Endothelial cell (in vitro differentiated cells): ENCODE data around the gene PIGU. TPM values are rescaled to one million over a fixed set of nuclear protein-coding genes. Genes with fewer than 3 reads are reported as not detected.

Experiments
- DNase-seq: peaks from one replicate; pipeline ENCODE4 v3.0.0; 2021; ENCODE audit warnings: low spot score
- H3K27ac Mint-ChIP-seq: one replicate; pipeline ENCODE4 v1.8.0; 2021; ENCODE audit warnings: mixed read lengths, inconsistent platforms; ENCODE audit not compliant: unreplicated experiment
- H3K27me3 Mint-ChIP-seq: one replicate; pipeline ENCODE4 v1.8.0; 2021; ENCODE audit warnings: mild to moderate bottlenecking, moderate library complexity, mixed read lengths, inconsistent platforms; ENCODE audit not compliant: unreplicated experiment
- H3K36me3 Mint-ChIP-seq: one replicate; pipeline ENCODE4 v1.8.0; 2021; ENCODE audit warnings: mild to moderate bottlenecking, low read depth, mixed read lengths, inconsistent platforms; ENCODE audit not compliant: unreplicated experiment
- H3K4me1 Mint-ChIP-seq: one replicate; pipeline ENCODE4 v1.8.0; 2021; ENCODE audit warnings: mild to moderate bottlenecking, mixed read lengths, inconsistent platforms; ENCODE audit not compliant: unreplicated experiment
- H3K4me3 Mint-ChIP-seq: one replicate; pipeline ENCODE4 v1.8.0; 2021; ENCODE audit warnings: mild to moderate bottlenecking, mixed read lengths, inconsistent platforms; ENCODE audit not compliant: unreplicated experiment
- H3K9me3 Mint-ChIP-seq: one replicate; pipeline ENCODE4 v1.8.0; 2021; ENCODE audit warnings: mixed read lengths, inconsistent platforms; ENCODE audit not compliant: unreplicated experiment
- CTCF ChIP-seq: fragments of 200-600 bp; sonication (generic); IDR thresholded peaks from one replicate; pipeline ENCODE4 v1.5.0; 2021; ENCODE audit warnings: antibody characterized with exemption; ENCODE audit not compliant: unreplicated experiment
- total RNA-seq: library from RNA; stranded (reverse); fragmentation: NEBNext Ultra II Directional; extraction: Animal tissue kit (Norgen Biotek cat#: 25700); gene quantifications from one replicate; pipeline ENCODE4 v1.2.1, GENCODE V29; 2021; ENCODE audit not compliant: unreplicated experiment

Gene PIGU
- total RNA-seq, 1 donor from 2014 or later: 16.5 TPM

- peaks cover under 1% of the 10 kb centered on the region for H3K4me1 Mint-ChIP-seq
- no peaks in the 10 kb centered on the region for H3K9me3 Mint-ChIP-seq
- peak overlapping the region; percentile 50 for H3K4me3 Mint-ChIP-seq
- TF ChIP-seq CTCF: no peak
- H3K27me3 Mint-ChIP-seq: peaks cover 2% of the 10 kb centered on the region
- DNase-seq: no peak
- H3K27ac Mint-ChIP-seq: peak overlapping the region; percentile 42
- H3K36me3 Mint-ChIP-seq: peaks cover 37% of the 10 kb centered on the region
These were observed 141.5 kb downstream of the PIGU start for GRCh38 chr20:34535301-34535840.

GRCh38 chr20:34534391-34535165 lies 142.3 kb downstream of the PIGU start:
- H3K27me3 Mint-ChIP-seq: peaks cover 2% of the 10 kb centered on the region
- peaks cover 40% of the 10 kb centered on the region for H3K36me3 Mint-ChIP-seq
- no peak overlapping the region for H3K27ac Mint-ChIP-seq
- DNase-seq: no peak
- H3K4me1 Mint-ChIP-seq: no peaks in the 10 kb centered on the region
- peak overlapping the region; percentile 68 for H3K4me3 Mint-ChIP-seq
- TF ChIP-seq CTCF: no peak
- H3K9me3 Mint-ChIP-seq: no peaks in the 10 kb centered on the region

- H3K4me1 Mint-ChIP-seq: no peaks in the 10 kb centered on the region
- H3K9me3 Mint-ChIP-seq: no peaks in the 10 kb centered on the region
- H3K36me3 Mint-ChIP-seq: peaks cover 52% of the 10 kb centered on the region
- TF ChIP-seq CTCF: no peak
- DNase-seq: no peak
- no peak overlapping the region for H3K27ac Mint-ChIP-seq
- peaks cover 2% of the 10 kb centered on the region for H3K27me3 Mint-ChIP-seq
- no peak overlapping the region for H3K4me3 Mint-ChIP-seq
These were observed 144.1 kb downstream of the PIGU start for GRCh38 chr20:34532756-34533155.

- H3K4me3 Mint-ChIP-seq: no peak overlapping the region
- DNase-seq: no peak
- no peak overlapping the region for H3K27ac Mint-ChIP-seq
- H3K9me3 Mint-ChIP-seq: no peaks in the 10 kb centered on the region
- H3K27me3 Mint-ChIP-seq: peaks cover 2% of the 10 kb centered on the region
- no peaks in the 10 kb centered on the region for H3K4me1 Mint-ChIP-seq
- peaks cover 53% of the 10 kb centered on the region for H3K36me3 Mint-ChIP-seq
- TF ChIP-seq CTCF: no peak
These were observed 144.6 kb downstream of the PIGU start for GRCh38 chr20:34532320-34532719.

GRCh38 chr20:34531608-34532265 lies 145.2 kb downstream of the PIGU start:
- Mint-ChIP-seq H3K4me3 (peak overlapping the region; percentile 39), H3K27me3 (peaks cover 2% of the 10 kb centered on the region), H3K36me3 (peaks cover 53% of the 10 kb centered on the region), H3K9me3 (no peaks in the 10 kb centered on the region), H3K27ac (no peak overlapping the region), H3K4me1 (no peaks in the 10 kb centered on the region)
- TF ChIP-seq CTCF: no peak
- no peak for DNase-seq
